T1000 (cell line): Measurements from ENCODE around the gene ETS1.

Experiments used
- DNase-seq: peaks from one replicate; lab custom pipeline; 2025; ENCODE audit warnings: mixed read lengths; lab: John Stamatoyannopoulos, UW

ETS1 gene

DNA sequence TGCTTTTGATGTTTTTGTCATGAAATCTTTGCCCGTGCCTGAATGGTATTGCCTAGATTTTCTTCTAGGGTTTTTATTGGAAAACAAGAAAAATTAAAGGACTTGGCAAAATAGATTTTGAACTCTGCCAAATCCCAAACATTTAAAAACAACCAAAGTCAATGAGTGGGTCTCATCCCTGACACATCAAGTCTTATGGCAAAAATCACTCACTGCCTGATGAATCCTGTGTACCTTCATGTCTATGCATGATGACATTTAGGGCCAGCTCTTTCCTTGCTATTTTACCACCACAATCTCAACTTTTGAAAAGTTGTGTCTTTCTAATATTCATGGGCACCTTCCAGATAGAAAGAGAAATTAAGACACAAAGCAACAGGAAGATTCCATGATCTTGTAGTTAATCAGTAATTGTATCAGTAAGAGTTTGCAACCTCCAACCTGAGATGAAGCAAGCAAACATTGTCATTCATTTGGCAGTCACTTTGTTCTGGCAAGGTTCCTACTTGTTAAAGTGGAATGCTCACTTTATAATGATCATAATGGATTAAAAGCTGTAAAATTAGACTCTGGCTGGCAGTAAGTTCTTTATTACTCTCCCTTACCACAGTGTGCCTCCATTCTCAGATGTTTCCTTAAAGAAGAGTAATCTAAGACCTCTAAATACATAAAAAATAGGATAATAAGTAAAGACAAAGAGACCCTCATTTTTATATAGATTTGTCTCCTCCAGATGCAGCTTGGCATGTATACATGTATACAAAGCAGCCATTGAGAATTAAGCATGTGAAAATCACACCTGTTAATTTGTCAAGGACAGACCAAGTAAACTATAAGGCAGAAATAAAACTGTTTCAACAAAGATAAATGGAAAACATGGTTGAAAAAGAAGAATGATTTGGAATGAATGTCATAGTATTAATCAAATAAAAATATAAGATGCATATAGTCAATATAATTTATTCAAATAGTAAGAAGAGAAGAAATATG lies 51.6 kb downstream of the ETS1 start:
- no peak for DNase-seq

DNA sequence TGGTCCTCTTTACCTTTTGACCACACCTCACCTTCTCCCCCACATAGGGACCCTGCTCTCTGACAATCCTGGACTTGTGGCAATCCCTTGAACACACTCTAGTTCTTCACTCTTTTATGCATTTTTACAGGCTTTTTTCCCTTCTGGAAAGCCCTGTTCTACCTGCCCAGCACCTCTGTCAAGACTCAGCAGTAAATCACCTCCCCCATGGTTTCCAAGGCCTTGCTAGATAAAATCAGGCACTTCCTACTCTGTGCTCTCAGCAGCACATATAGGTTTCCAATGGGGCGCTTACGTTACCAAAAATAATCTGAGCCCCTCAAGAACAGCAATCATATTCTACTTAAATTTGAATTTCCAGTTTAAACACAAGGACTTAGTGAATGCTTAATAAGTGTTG lies 53.9 kb downstream of the ETS1 start:
- no peak for DNase-seq

GRCh38 chr11:128532572-128533091 lies 54.7 kb downstream of the ETS1 start:
- no peak for DNase-seq

DNA sequence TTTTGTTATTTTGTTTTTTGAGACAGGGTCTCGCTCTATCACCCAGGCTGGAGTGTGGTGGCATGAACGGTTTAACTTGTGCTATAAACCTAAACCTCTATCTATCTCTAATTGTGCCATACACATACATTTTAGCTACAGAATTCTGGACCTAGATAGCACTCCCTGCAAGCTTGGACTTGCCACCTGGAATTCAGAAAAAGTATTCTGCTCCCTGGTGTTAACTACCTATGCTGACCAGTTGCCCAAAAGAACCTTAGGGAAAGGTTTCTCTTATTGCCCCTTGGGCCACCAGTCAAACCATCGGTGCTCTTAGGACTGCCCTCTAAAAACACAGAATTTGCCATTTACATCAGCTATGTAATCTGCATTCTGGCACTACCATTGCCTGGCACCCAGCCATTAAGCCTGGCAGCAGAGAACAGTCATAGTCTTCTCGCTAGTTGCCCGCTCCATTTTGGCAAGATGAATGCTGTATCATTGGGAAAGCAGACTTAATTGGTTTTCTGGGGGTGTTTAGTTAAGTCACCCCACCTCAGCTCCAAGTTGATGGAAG lies 55.3 kb downstream of the ETS1 start:
- DNase-seq, result no peak

DNA sequence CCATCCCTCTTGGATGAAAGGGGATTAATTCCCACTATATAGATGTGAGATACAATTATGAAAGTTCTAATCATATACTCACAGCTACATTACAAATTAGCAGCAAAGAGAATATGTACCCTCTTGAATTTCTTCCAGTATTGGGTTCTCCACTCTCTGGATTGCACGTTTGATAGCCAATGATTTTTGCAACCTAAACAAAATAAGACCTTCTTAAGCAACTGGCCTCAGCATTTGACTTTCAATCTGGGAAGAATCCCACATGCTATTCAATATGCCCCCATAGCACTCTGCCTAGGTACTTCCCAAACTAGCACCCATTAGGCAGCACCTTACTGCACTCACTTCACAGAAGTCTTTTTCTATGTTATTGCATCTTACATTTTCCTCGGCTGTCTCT lies 55.8 kb downstream of the ETS1 start:
- no peak for DNase-seq

- no peak for DNase-seq
Measured at GRCh38 chr11:128530118-128531074, 57.0 kb downstream of the ETS1 start.

DNA sequence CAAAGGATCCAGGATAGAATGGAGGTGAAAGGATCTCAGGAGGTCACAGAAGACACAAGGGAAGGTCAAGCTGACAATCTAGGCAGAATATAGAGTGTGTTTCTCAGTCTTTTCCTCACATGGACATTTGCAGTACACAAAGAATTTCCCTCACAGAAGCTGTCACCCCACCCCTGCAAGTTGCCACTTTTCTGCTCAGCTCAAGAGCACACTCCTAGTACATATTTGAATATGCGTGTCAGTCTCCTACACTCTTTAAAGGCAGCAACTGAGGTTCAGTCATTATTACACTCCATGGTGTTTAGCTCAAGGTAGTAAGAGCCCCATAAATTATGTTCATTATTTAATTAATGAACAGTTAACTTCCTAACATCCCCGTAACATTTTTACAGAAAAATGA lies 59.1 kb downstream of the ETS1 start:
- no peak for DNase-seq

DNA sequence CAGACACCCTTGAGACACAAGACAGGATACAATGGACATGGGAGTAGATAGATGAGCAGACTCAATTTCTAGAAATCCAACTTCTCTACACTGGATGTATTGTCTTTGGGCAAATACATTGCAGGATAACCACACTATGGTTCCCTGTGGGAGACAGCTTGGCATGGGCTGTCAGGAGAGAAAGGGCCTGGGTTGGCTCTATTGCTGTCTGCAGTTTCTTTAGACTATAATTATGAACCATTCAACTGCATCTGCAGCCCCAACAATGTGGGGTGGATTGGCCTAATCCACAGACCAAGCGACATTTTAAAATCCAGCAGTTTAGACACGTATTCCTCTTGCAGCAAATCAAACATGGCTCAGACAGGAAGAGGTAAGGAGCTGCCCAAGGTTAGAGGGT lies 60.3 kb downstream of the ETS1 start:
- no peak for DNase-seq

- no peak for DNase-seq
Measured at GRCh38 chr11:128525411-128526243, 61.7 kb downstream of the ETS1 start.

- no peak for DNase-seq
Measured at GRCh38 chr11:128524172-128524571, 63.2 kb downstream of the ETS1 start.

DNA sequence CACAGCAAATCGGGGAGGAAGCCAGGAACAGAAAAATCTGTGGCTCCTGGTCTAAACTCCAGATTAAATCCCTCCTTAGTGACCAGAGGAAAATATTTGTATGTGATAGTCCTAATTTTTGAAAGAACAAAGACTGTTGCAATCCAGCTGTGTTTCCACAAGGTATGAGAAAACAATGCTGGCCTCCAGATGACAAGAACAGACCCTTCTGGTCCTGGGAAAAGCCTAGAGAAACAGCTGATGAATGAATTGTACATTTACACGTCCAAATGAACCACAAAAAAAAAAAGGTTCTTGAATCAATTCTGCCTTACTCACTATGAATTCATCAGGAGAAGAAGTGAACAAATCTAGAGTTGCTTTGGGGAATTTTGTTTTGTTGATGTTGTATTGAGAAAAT lies 63.7 kb downstream of the ETS1 start:
- no peak for DNase-seq

- DNase-seq, result no peak
Measured at GRCh38 chr11:128522943-128523518, 64.3 kb downstream of the ETS1 start.

DNA sequence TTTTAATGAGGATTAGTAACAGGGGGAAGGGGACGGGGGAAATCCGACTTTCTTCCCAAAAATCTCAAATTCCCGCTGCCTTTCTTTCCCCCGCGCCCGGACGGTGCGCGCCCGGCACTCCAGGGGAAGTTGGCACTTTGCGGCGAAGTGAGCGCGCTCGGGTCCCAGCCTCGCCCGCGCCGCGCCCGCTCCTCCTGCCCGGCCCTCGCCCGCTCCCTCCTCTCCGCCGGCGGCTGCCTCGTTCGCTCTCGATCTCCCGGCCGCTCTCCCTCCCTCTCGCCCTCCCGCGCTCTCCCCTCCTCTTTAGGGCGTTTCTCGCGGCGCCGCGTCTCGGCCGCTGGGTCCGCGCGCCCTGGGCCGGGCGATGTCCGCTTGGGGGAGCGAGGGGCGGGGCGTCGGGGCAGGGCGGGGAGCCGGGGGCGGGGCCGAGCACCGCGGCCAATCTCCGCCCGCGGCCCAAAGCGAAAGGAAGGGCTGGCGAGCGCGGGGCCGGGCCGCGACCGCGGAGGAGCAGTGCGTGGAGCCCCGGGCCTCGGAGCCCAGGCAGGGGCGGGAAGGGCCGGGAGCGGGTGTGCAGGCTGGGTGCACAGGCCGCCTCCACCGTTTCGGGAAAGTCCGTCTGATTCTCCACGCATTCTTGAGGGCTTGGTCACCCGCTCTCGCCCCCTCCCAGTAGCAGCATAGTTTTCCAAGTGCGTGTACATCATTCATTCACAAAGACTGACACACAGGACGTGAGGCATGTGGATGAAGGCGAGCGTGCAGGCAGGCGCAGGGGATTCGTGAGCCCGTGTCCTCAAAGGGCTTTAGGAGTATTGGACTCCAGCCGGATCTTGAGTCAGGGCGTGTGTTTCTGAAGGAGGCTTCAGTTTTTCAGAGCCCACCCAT lies 65.1 kb downstream of the ETS1 start:
- peak; percentile 88 for DNase-seq

DNA sequence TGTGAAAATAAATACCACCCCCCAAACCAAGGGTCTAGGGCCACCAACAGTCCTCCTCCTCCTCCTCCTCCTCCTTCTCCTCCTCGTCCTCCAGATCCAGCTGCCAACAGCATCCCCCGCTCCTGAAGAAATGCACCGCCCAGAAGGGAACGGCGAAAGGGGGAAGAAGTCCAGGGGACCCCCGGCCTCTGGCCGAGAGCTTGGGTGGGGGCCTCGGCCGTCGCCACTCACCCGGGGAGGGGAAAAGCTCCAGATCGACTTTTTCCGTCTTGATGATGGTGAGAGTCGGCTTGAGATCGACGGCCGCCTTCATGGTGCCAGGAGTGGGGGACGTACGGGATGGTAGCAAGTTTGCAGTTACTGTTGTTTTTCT lies 65.7 kb downstream of the ETS1 start:
- DNase-seq, result no peak

GRCh38 chr11:128520888-128521681 lies 66.3 kb downstream of the ETS1 start:
- no peak for DNase-seq

- DNase-seq, result no peak
Measured at GRCh38 chr11:128520206-128520887, 67.0 kb downstream of the ETS1 start.

- DNase-seq, result no peak
Measured at GRCh38 chr11:128519338-128519737, 68.0 kb downstream of the ETS1 start.

- no peak for DNase-seq
Measured at GRCh38 chr11:128518493-128519207, 68.7 kb downstream of the ETS1 start.
